Measurements from ENCODE around the gene ZFYVE9.

Gene ZFYVE9

DNA sequence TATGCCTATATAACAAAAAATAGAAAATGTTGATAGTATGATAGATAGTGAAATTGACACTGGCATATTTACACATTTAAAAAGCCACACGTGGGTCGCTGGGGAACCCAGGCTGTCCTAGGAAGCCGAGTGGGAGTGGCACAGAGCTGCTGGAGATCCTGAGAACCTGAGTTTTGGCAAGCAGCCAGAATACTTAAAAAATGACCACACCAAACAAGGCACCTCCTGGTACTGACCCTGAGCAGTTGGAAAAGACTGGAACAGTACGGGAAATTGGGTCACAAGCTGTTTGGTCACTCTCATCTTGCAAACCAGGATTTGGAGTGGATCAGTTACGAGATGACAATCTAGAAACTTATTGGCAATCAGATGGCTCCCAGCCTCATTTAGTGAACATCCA lies 111.5 kb downstream of the ZFYVE9 start:
- H3K4me3 ChIP-seq (ENCODE audit: low read length, poor library complexity, severe bottlenecking) = no peak overlapping the region
- H3K4me1 ChIP-seq (ENCODE audit: insufficient read depth, low read length, poor library complexity, severe bottlenecking) = no peaks in the 10 kb centered on the region
- H3K27me3 ChIP-seq (ENCODE audit: insufficient read depth, low read length, poor library complexity, severe bottlenecking) = no peaks in the 10 kb centered on the region
- TF ChIP-seq EZH2phosphoT487 (IDR thresholded peaks at IDR 0.05; ENCODE audit: borderline replicate concordance) = no peak
- TF ChIP-seq, protein P1, sequence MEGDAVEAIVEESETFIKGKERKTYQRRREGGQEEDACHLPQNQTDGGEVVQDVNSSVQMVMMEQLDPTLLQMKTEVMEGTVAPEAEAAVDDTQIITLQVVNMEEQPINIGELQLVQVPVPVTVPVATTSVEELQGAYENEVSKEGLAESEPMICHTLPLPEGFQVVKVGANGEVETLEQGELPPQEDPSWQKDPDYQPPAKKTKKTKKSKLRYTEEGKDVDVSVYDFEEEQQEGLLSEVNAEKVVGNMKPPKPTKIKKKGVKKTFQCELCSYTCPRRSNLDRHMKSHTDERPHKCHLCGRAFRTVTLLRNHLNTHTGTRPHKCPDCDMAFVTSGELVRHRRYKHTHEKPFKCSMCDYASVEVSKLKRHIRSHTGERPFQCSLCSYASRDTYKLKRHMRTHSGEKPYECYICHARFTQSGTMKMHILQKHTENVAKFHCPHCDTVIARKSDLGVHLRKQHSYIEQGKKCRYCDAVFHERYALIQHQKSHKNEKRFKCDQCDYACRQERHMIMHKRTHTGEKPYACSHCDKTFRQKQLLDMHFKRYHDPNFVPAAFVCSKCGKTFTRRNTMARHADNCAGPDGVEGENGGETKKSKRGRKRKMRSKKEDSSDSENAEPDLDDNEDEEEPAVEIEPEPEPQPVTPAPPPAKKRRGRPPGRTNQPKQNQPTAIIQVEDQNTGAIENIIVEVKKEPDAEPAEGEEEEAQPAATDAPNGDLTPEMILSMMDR (conservative IDR thresholded peaks at IDR 0.05; ENCODE audit: low read length) = no peak
- H3K9me3 ChIP-seq (ENCODE audit: insufficient read depth, low read depth, low read length) = no peaks in the 10 kb centered on the region
- H3K36me3 ChIP-seq (ENCODE audit: insufficient read depth, low read length) = no peaks in the 10 kb centered on the region
- H4K20me1 ChIP-seq (ENCODE audit: insufficient read depth, low read length, poor library complexity, severe bottlenecking) = no peaks in the 10 kb centered on the region
- H3K9me2 ChIP-seq (replicated peaks; ENCODE audit: low read depth, low read length) = no peaks in the 10 kb centered on the region
- H3K79me2 ChIP-seq (ENCODE audit: insufficient read depth, low read length) = no peaks in the 10 kb centered on the region
- no peaks in the 10 kb centered on the region for H3F3A ChIP-seq (ENCODE audit: low read depth)
- no peak overlapping the region for H2AFZ ChIP-seq (ENCODE audit: low read length)
- H3K4me2 ChIP-seq (ENCODE audit: low read depth, low read length, poor library complexity, severe bottlenecking) = no peak overlapping the region
- H3K9ac ChIP-seq (ENCODE audit: low read depth, low read length, poor library complexity, severe bottlenecking) = no peak overlapping the region

DNA sequence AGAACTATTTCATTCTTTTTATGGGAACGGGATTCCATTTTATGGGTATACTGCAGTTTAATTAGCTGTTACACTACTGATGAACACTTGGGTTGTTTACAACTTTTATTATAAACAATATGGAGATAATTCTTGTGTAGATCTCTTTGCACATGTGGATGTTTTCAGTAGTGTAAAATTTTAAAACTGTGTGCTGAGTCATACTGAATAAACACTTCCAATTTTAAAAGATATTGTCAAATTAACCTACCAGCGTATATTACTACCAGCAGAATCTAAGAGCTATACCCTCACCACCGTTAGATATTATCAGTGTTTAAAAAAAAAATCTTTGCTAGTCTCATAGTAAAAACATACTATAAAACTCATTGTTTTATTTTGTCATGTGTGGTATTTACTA lies 118.0 kb downstream of the ZFYVE9 start:
- Histone ChIP-seq H3K36me3 (ENCODE audit: insufficient read depth, low read length) (no peaks in the 10 kb centered on the region), H3K9ac (ENCODE audit: low read depth, low read length, poor library complexity, severe bottlenecking) (no peak overlapping the region), H2AFZ (ENCODE audit: low read length) (no peak overlapping the region), H3K4me2 (ENCODE audit: low read depth, low read length, poor library complexity, severe bottlenecking) (no peak overlapping the region), H3K9me3 (ENCODE audit: insufficient read depth, low read depth, low read length) (no peaks in the 10 kb centered on the region), H3K4me3 (ENCODE audit: low read length, poor library complexity, severe bottlenecking) (no peak overlapping the region), H3K27me3 (ENCODE audit: insufficient read depth, low read length, poor library complexity, severe bottlenecking) (no peaks in the 10 kb centered on the region), H3F3A (ENCODE audit: low read depth) (no peaks in the 10 kb centered on the region), H4K20me1 (ENCODE audit: insufficient read depth, low read length, poor library complexity, severe bottlenecking) (no peaks in the 10 kb centered on the region), H3K9me2 (replicated peaks; ENCODE audit: low read depth, low read length) (no peaks in the 10 kb centered on the region), H3K79me2 (ENCODE audit: insufficient read depth, low read length) (no peaks in the 10 kb centered on the region), H3K4me1 (ENCODE audit: insufficient read depth, low read length, poor library complexity, severe bottlenecking) (no peaks in the 10 kb centered on the region)
- no peak for TF ChIP-seq EZH2phosphoT487 (IDR thresholded peaks at IDR 0.05; ENCODE audit: borderline replicate concordance)
- TF ChIP-seq, protein P1 (conservative IDR thresholded peaks at IDR 0.05; ENCODE audit: low read length) = no peak

DNA sequence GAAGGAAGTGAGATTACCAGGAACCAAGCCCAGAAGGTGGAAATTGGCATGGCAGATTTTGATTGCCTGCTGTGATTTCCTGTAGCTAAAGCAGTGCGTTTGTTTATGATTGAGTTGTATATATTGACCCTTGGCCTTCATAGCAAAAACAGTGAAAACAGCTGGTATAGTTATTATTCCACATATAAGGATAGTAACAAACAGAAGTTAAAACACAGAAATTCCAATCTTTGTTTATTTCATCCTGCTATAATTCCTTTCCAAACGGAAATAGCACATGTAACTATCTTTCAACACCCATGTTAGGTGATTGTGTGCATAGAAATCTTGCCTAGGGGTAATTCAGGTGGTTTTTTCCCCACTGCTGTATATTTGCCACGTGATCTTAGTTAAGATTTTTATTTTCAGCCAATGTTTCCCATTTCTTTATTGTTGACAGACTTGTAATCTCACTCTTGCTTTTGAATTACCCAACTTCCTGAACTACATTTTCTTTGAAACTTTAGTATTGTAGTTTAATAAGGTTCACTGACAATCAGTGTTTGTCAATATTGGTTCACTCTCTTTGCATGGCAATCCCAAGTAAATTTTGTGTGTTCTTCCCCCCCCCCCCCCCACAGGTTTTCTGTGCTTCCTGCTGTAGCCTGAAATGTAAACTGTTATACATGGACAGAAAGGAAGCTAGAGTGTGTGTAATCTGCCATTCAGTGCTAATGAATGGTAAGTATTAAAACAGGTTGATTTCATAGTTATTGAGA lies 121.4 kb downstream of the ZFYVE9 start:
- H3K4me2 ChIP-seq (ENCODE audit: low read depth, low read length, poor library complexity, severe bottlenecking) = no peak overlapping the region
- H4K20me1 ChIP-seq (ENCODE audit: insufficient read depth, low read length, poor library complexity, severe bottlenecking) = no peaks in the 10 kb centered on the region
- TF ChIP-seq, protein P1 (conservative IDR thresholded peaks at IDR 0.05; ENCODE audit: low read length) = no peak
- TF ChIP-seq EZH2phosphoT487 (IDR thresholded peaks at IDR 0.05; ENCODE audit: borderline replicate concordance) = no peak

More for the DNA sequence above, 121.4 kb downstream of the ZFYVE9 start:
- H3K9me3 ChIP-seq (ENCODE audit: insufficient read depth, low read depth, low read length) = no peaks in the 10 kb centered on the region
- no peak overlapping the region for H2AFZ ChIP-seq (ENCODE audit: low read length)
- peaks cover 3% of the 10 kb centered on the region; the same call in 1 of the 2 replicates for H3K36me3 ChIP-seq (ENCODE audit: insufficient read depth, low read length)
- H3K4me1 ChIP-seq (ENCODE audit: insufficient read depth, low read length, poor library complexity, severe bottlenecking) = no peaks in the 10 kb centered on the region
- no peak overlapping the region for H3K9ac ChIP-seq (ENCODE audit: low read depth, low read length, poor library complexity, severe bottlenecking)
- H3K4me3 ChIP-seq (ENCODE audit: low read length, poor library complexity, severe bottlenecking) = no peak overlapping the region
- no peaks in the 10 kb centered on the region for H3K9me2 ChIP-seq (replicated peaks; ENCODE audit: low read depth, low read length)
- no peaks in the 10 kb centered on the region for H3K79me2 ChIP-seq (ENCODE audit: insufficient read depth, low read length)
- no peaks in the 10 kb centered on the region for H3K27me3 ChIP-seq (ENCODE audit: insufficient read depth, low read length, poor library complexity, severe bottlenecking)
- H3F3A ChIP-seq (ENCODE audit: low read depth) = no peaks in the 10 kb centered on the region

Measured in Loucy (cell line).